ENCODE measurements around the gene IKBKE.
A peak's percentile ranks its signal among the peaks of the same experiment; 100 is the strongest.

Gene IKBKE

DNA sequence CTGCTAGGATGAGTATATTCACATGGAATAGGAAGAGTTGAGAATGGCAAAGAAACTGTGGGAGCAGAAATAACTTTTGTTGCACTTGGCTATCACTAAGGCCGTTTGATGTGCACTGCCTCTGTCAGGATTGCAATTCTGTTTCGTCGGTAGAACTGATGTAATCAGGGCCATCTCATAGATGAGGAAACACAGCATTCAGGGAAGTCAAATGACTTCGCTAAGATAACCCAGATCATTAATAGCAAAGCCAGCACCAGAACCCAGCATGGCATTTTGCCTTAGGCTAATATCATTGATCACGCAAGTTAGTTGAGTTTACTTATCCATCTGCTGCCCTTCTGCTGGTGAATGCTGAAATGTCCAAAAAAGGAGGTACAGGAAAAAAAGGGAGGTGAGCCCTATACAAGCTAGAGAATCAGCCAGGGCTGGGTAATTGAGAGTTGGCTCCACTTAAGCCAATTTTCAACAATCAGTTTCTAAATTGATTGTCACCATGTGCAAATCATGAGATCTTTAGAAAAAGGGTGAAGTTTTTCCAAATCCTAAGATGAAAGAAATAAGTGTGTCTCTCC is 44.6 kb downstream of the IKBKE start:
- no peak for DNase-seq

DNA sequence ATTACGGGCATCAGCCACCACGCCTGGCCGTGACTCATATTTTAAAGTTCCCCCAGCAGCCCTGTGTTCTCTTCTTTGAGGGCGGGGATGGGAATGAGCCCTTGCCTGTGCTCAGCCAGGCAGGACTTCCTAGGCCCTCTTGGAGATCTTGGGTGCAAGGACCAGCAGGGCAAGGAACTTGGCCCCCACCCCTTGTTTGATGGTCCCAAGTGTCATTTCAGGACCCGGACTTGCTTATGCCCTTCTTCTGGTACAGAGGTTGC is 46.4 kb downstream of the IKBKE start:
- DNase-seq, result no peak

DNA sequence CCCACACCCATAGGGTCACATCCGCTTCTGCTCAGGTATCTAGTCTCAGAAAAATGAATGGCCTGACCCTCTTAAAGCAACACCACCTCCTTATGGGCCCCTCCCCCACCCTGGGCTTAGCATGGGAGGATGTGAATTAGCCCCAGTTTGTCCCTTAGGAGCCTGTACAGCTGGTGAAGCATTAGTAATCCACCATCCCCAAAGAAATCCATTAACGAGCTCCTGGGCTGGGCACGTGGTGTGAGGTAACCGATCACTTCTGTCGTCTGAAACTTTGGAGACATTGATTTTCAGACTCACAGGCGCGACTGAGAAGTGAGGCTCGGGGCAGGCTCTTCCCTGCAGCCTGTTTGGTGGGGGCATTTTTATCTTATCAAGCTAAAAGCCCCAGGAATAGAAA is 47.5 kb downstream of the IKBKE start:
- no peak for DNase-seq

- no peak for DNase-seq
These were observed 47.9 kb downstream of the IKBKE start for GRCh38 chr1:206518206-206518605.

DNA sequence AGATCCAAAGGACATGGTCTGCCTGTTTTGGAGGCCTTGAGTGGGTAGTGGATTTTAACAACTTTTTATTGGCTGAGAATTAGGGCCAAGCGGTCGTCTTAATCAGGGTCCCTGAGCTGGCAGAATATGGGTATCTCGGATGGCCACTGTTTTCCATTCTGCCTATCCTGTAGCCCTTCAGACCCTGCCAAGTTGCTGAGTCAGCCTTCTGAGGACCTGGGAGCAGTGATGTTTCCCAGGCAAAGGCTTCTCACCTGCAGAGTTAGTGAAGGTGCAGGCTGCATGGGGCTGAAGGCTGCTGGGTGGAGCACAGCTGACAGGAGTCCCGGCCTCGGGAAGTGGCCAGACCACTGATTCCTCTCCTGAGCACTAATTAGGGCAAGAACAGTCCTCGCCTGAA is 48.5 kb downstream of the IKBKE start:
- DNase-seq, result no peak

GRCh38 chr1:206521127-206521526 is 50.9 kb downstream of the IKBKE start:
- no peak for DNase-seq

DNA sequence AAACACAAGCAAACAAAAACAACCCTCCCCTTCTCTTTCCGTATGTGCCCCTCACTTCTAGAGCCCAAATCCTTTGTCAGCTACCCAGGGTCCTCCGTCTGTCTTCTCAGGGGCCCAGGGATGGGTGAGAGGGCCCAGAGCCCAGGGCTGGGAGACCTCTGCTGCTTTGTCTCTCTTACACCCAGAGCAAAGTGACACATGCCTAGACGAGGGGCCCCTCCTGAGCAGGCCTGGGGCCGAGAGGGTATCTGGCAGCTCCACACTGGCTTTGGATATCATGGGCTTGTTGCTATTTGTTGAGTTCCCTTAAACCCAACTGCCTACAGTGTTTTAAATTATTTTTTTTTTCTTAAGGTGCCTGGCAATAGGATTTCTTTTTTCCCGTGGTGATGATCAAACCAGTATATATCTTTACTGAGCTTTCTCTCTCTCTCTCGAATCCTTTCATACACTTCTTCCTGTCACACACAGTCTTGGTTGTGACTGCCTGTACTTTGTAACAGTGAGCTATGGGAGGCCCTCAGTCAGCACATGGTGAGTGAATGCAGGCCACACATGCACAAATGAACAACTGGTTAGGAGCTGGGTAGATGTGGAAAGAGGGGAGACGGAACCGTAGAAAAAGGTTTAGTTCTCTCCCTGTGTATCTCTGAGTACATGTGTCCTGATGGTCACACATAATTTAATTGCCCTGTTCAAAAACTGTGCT is 51.6 kb downstream of the IKBKE start:
- DNase-seq, result no peak

DNA sequence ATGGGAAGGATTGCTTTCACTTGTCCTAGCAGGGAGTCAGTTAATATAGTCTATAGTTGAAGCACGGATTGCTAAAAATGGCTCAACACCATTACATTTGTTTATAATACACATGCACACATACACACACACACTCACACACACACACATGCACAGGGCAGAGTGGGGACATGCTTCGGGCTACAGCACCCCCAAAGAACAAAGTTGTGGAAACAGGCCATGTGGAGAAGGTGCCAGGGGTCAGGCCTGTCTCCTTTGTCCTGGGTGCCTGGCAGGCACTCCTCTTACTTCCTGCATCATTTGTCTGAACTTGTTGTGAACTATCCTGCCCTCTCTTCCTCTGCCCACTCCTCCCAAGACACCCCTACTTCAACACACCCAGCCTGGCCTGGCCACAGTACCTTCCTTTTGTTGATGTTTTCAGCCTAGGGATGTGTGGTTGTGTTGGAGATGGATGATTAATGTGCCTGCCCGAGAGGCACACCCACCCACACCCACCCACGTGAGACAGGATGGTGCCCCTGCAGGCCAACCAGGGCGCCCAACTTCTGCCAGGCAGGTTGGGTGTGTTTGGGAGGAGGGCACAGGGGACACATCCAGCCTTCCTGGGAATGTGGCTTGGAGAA is 54.6 kb downstream of the IKBKE start:
- no peak for DNase-seq

- DNase-seq, result no peak
These were observed 56.0 kb downstream of the IKBKE start for GRCh38 chr1:206526064-206526911.

DNA sequence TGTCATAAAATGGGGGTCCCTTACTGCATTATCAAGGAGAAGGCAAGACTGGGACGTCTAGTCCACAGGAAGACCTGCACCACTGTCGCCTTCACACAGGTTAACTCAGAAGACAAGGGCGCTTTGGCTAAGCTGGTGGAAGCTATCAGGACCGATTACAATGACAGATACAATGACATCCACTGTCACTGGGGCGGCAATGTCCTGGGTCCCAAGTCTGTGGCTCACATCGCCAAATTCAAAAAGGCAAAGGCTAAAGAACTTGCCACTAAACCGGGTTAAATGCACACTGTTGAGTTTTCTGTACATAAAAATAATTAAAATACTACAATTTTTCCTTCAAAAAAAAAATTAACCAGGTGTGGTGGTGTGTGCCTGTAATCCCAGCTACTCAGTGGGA is 59.1 kb downstream of the IKBKE start:
- no peak for DNase-seq

DNA sequence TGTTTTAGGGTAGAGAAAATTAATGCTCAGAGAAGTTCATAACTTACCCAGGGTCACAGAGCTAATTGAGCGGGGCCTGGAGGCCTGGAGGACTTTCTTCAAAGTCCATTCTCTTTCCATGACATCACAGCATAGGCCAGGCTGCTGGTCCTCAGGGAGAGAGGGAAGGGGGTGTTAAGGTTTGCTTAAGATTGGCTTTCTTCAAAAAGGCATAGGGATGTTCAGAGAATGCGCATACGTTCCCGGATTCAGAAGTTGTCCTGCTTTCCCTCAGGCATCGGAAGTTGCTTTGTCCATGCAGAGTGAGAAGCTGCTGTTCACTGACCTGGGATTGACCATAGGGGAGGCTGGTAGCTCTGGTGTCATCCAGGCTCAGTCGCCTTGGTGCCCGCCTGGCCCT is 62.1 kb downstream of the IKBKE start:
- DNase-seq, result no peak

DNA sequence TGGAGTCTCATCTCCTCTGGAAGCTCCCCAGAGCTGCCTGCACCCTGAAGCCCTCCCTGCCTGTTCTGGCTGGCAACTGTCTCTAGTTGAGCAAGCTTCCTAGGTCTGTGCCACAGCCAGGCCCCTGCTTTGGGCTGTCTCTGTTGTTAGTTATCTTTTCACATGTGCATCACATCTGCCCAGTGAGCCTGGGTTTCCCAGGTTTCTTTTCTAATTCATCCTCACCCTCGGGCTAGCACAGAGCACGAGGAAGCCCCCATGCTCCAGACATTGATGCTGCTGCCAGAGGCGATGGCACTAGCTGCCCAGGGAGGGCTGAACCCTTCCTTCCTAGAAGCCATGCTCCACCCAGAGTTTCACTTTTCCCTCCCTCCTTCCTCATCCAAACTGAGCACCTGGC is 64.3 kb downstream of the IKBKE start:
- no peak for DNase-seq

- DNase-seq, result no peak
These were observed 65.5 kb downstream of the IKBKE start for GRCh38 chr1:206535853-206536188.

DNA sequence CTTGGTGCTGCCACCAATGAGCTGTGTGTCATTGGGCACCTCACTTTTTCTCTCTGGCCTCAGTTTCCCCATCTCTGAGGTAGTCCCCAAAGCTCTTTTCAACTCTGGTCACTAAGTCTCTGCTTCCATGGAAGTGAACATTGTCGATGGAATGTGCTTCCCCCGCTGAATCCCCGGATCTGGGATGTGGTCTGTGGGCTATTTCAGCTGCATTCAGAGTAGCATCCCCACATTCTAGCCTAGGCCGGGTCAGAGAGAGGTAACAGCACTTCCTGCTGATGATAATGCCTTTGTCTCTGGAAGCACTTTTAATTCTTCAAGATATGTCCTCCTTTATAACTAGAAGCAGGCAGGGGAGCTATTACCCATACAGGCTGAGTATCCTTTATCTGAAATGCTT is 66.9 kb downstream of the IKBKE start:
- DNase-seq, result no peak

GRCh38 chr1:206538086-206538770 is 68.0 kb downstream of the IKBKE start:
- no peak for DNase-seq

GRCh38 chr1:206538901-206539640 is 68.8 kb downstream of the IKBKE start:
- no peak for DNase-seq

GRCh38 chr1:206540044-206540780 is 69.9 kb downstream of the IKBKE start:
- DNase-seq, result no peak

DNA sequence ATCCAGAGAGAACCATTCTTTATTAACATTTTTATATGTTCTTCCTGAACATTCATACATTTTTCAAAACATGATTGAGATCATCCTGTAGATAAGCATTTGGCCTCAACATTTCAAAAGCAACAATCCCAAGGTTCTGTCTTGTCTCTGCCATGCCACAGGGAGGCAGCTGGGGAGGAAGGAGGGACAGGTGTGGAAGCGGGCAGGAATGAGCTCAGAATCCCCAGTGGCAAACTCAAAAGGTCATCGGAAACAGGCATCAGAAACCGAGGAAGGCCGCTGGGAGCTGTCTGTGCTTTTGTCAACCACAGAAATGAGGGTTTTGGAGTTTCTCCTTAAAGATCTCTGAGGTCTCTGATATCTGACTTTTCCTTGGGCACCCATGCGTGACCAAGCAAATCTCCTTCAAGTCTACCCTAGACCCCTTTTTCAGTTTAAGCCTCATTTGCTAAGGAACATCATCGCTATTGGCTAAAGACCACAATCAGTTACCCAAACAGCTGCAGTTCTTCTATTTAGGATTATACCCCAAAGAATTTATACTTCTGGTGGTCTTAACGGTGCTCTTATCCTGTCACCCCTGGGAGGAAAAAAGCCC is 71.1 kb downstream of the IKBKE start:
- no peak for DNase-seq

DNA sequence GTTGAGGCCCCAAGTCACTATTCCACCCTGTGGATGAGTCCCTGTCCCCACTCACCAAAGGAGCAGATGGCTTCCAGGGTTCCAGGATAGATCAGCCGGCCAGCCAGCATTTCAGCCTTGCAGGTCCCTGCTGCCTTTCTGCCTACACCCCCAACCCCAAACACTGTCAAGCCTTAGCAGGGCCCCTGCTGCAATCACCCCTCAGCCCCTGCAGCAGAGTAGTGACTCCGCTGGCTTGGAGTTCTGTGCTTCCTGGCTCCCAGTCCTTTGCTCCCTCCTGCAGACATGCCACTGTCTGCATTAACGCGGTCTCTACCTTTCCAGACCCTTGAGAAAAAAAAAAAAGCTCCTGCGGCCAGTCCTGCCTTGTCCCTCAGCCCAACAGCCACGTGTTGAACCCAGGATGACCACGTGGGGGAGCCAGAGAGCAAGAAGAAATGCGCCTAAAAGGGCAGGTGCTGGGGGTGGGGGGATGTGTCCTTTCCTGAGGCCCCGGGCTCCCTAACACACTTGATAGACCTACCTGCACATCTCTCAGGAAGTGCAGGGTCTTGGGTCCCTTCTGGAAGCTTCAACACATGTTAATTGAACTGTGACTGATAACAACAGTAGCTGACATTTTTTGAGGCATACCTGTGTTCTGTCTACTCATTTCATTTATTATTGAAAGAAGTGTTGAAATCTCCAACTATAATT is 74.4 kb downstream of the IKBKE start:
- peak; percentile 98 for DNase-seq

- no peak for DNase-seq
These were observed 75.1 kb downstream of the IKBKE start for GRCh38 chr1:206545351-206545750.

Measured in activated CD8-positive, alpha-beta memory T cell treated with anti-CD3 and anti-CD28 coated beads for 24 hours (primary cell).